ENCODE measurements around the gene LHFPL6. TPM values are rescaled to one million over a fixed set of nuclear protein-coding genes. Genes with fewer than 3 reads are reported as not detected.

LHFPL6 gene
- total RNA-seq, 6 donors from 2014 or later = 22.2 to 113 (median 51.8) TPM

GRCh38 chr13:39484506-39485313, 118.3 kb downstream of the LHFPL6 start:
- Histone ChIP-seq H3K4me3 (no peak overlapping the region), H3K27me3 (no peaks in the 10 kb centered on the region), H3K36me3 (no peaks in the 10 kb centered on the region), H3K27ac (no peak overlapping the region), H3K4me1 (no peaks in the 10 kb centered on the region), H3K9me3 (no peaks in the 10 kb centered on the region)
- WGBS, 2 donors = 89 to 94% methylated on average over 4 of the region's 4 CpGs
- ATAC-seq (ENCODE audit: low FRiP score in 2 of 2) (no peak), DNase-seq (no peak)
- TF ChIP-seq EP300 (IDR thresholded peaks at IDR 0.05) (no peak), POLR2A (IDR thresholded peaks at IDR 0.05) (no peak), POLR2AphosphoS5 (IDR thresholded peaks at IDR 0.05) (no peak)

DNA sequence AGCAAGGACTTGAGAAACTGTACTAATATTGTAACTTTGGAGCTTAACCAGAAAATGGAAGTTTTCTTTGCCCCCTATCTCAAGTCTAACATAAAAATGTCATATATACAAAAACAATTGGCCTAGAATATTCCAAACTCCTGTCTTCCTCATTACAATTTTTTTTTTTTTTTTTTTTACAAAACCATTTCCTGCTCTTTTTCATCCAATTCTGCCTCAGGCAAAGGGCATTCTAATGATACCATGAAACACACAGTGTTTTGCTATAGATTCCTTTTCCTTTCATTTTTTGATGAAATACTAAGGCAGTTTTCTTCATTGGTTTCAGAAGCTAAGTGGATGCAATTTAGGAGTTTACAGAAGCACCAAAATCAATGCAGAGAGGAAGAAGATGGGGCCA, 119.7 kb downstream of the LHFPL6 start:
- no peak overlapping the region for H3K27ac ChIP-seq
- no peak for TF ChIP-seq POLR2AphosphoS5 (IDR thresholded peaks at IDR 0.05)
- TF ChIP-seq CTCF (IDR thresholded peaks at IDR 0.05) = no peak
- TF ChIP-seq EP300 (IDR thresholded peaks at IDR 0.05) = no peak
- TF ChIP-seq POLR2A (IDR thresholded peaks at IDR 0.05) = no peak
- no peaks in the 10 kb centered on the region for H3K4me1 ChIP-seq
- no peak for ATAC-seq (ENCODE audit: low FRiP score in 2 of 2)
- no peaks in the 10 kb centered on the region for H3K27me3 ChIP-seq
- H3K36me3 ChIP-seq = no peaks in the 10 kb centered on the region
- no peak for DNase-seq
- H3K9me3 ChIP-seq = no peaks in the 10 kb centered on the region
- no peak overlapping the region for H3K4me3 ChIP-seq

GRCh38 chr13:39481491-39481890, 121.5 kb downstream of the LHFPL6 start:
- Histone ChIP-seq H3K9me3 (no peaks in the 10 kb centered on the region), H3K4me3 (no peak overlapping the region), H3K27me3 (no peaks in the 10 kb centered on the region), H3K4me1 (no peaks in the 10 kb centered on the region), H3K27ac (no peak overlapping the region), H3K36me3 (no peaks in the 10 kb centered on the region)
- ATAC-seq (ENCODE audit: low FRiP score in 2 of 2) (no peak), DNase-seq (no peak)
- TF ChIP-seq EP300 (IDR thresholded peaks at IDR 0.05) = no peak
- TF ChIP-seq POLR2AphosphoS5 (IDR thresholded peaks at IDR 0.05) = no peak
- no peak for TF ChIP-seq POLR2A (IDR thresholded peaks at IDR 0.05)
- TF ChIP-seq CTCF (IDR thresholded peaks at IDR 0.05) = no peak
- WGBS, 2 donors = 74 to 87% methylated on average over 3 of the region's 3 CpGs

- ATAC-seq (ENCODE audit: low FRiP score in 2 of 2) = no peak
- Histone ChIP-seq H3K4me1 (no peaks in the 10 kb centered on the region), H3K27me3 (no peaks in the 10 kb centered on the region), H3K27ac (no peak overlapping the region), H3K9me3 (no peaks in the 10 kb centered on the region), H3K36me3 (no peaks in the 10 kb centered on the region), H3K4me3 (no peak overlapping the region)
- DNase-seq = no peak
- TF ChIP-seq POLR2A (IDR thresholded peaks at IDR 0.05) (no peak), EP300 (IDR thresholded peaks at IDR 0.05) (no peak), POLR2AphosphoS5 (IDR thresholded peaks at IDR 0.05) (no peak), CTCF (IDR thresholded peaks at IDR 0.05) (no peak)
- 73 to 78% methylated on average over 2 of the region's 2 CpGs for WGBS, 2 donors
These were observed 128.4 kb downstream of the LHFPL6 start for GRCh38 chr13:39474600-39474999.

GRCh38 chr13:39469676-39470075, 133.3 kb downstream of the LHFPL6 start:
- TF ChIP-seq EP300 (IDR thresholded peaks at IDR 0.05) = no peak
- TF ChIP-seq POLR2AphosphoS5 (IDR thresholded peaks at IDR 0.05) = no peak
- no peak for TF ChIP-seq CTCF (IDR thresholded peaks at IDR 0.05)
- no peak for TF ChIP-seq POLR2A (IDR thresholded peaks at IDR 0.05)
- H3K4me1 ChIP-seq = no peaks in the 10 kb centered on the region

More at GRCh38 chr13:39469676-39470075, 133.3 kb downstream of the LHFPL6 start:
- H3K36me3 ChIP-seq = no peaks in the 10 kb centered on the region
- H3K27me3 ChIP-seq = no peaks in the 10 kb centered on the region
- no peak overlapping the region for H3K4me3 ChIP-seq
- DNase-seq (no peak), ATAC-seq (ENCODE audit: low FRiP score in 2 of 2) (no peak)
- H3K27ac ChIP-seq = no peak overlapping the region
- H3K9me3 ChIP-seq = no peaks in the 10 kb centered on the region
- WGBS, 2 donors = 93 to 96% methylated on average over 3 of the region's 3 CpGs

Measured in upper lobe of left lung (tissue), 6 donors.